GM19463 (cell line): ENCODE data around the gene NFYB.
A peak's percentile ranks its signal among the peaks of the same experiment; 100 is the strongest.
"Not testable (repeated sequence)": the region's sequence is repeated elsewhere in the genome, so short reads cannot be mapped to it uniquely, and the experiment has no call there.

Source experiments
- ATAC-seq: cut with Tn5 transposase; IDR thresholded peaks from one replicate; pipeline ENCODE4 v1.9.1; 2021; ENCODE audit warnings: mild to moderate bottlenecking, moderate library complexity; ENCODE audit not compliant: unreplicated experiment

NFYB gene

GRCh38 chr12:104137902-104138796, at the start of gene NFYB:
TSS of gene NFYB (minus strand) at chr12:104138210. CDS start at chr12:104135453, 2,757 bp downstream.
- peak; percentile 88 for ATAC-seq

DNA sequence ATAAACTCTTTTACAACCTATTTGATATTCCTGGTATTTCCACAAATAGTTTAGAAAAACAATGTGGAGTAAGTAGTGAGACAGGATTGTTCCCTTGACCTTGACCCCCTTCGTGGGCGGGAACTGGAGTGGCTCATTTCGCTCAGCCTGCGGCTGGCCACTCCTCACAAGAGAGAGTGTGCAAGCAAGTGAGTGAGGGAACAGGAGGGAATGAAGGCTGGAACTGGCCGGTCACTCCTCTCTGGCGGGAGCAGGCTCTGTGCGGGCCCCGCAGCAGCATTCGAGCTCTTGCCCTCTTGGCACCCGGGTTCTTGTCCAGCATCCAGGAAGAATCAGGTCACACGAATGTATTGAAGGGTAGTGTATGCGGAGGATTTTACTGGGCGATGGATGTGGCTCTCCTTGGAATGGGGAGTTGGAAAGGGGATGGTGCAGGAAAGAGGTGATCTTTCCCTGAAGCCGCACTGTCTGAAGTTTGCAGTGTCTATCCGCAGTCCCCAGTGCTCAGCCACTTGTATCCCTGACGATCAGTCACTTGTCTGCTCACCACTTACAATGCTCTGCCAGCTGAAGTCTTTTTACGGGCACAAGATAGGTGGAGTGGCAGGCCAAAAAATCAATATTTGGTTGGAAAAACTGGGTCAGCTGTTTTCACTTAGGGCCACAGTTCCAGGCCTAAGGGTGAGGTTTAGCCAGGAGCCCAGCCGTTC, 49.6 kb upstream of the NFYB start:
- ATAC-seq = no peak

DNA sequence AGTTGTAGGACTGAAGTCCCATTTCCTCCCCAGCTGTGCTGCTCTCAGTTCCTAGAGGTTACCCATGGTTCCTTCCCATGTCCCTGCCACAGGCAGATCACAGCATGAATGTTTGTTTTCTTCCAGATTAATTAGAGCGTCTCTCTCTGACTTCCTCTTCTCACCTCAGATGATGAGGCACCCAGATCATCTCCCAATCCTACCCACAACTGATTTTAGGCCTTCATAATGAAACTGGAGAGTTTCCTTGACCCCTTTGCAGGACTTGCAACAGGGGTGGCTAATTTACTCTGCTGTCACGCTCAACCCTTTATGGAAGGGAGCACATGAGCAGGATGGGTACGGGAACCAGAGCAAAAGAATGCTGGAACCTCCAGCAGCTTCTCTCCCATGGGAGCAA, 45.4 kb upstream of the NFYB start:
- no peak for ATAC-seq

GRCh38 chr12:104182621-104183378, 44.8 kb upstream of the NFYB start:
- ATAC-seq = no peak

DNA sequence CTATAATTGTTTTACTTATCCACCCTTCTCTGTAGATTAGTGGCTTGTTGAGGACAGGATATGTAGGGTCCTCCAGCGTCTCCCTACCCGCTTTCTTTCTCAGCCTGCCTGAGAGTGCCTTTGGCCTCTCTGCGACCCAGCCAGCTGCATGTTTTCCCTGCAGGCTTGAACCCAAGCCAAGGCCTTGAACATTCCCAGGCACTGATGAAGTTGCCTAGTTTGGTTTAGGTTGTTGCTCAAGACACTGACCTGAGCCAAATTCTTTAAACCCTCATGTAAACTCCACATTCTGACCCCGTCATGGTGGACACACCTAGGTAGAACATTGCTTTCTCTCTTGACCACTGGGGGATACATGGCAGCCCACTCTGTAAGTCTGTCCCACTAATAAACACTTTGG, 44.1 kb upstream of the NFYB start:
- no peak for ATAC-seq

DNA sequence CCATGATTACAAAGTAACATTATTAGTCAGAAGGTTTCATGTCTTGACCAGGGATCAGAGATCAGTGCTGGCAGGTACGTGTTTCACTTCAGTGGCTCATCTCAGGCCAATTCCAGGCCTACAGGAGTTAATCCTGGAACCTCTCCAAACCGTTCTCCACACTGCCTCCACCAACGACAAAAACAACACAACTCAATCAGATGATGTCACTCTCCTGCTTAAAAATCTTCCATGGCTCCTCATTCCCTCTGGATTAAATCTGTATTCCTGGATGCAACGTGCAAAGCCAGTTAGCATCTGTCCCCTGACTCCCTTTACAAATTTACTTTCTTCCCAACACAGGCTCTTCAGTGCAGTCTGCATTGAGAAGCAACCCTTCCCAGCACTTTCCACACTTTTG, 43.3 kb upstream of the NFYB start:
- no peak for ATAC-seq

DNA sequence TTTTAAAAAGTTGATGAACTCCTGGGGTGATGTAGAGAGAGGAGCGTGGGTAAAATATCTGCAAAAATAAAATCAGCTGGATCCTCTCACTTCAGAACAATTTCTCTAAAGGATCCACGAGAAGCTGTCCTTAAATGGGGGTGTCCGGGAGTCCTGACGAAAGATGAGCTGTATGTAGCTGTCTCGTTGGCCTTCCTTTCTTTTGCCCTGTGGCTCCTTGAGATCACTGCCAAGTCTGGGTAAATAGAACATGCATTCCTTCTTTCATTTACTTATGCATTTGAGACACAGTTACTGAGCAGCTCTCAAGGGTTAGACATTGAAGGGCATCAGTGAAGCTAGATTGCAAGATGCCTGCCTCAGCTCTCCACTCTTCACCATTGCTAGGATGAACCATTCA, 42.4 kb upstream of the NFYB start:
- no peak for ATAC-seq

DNA sequence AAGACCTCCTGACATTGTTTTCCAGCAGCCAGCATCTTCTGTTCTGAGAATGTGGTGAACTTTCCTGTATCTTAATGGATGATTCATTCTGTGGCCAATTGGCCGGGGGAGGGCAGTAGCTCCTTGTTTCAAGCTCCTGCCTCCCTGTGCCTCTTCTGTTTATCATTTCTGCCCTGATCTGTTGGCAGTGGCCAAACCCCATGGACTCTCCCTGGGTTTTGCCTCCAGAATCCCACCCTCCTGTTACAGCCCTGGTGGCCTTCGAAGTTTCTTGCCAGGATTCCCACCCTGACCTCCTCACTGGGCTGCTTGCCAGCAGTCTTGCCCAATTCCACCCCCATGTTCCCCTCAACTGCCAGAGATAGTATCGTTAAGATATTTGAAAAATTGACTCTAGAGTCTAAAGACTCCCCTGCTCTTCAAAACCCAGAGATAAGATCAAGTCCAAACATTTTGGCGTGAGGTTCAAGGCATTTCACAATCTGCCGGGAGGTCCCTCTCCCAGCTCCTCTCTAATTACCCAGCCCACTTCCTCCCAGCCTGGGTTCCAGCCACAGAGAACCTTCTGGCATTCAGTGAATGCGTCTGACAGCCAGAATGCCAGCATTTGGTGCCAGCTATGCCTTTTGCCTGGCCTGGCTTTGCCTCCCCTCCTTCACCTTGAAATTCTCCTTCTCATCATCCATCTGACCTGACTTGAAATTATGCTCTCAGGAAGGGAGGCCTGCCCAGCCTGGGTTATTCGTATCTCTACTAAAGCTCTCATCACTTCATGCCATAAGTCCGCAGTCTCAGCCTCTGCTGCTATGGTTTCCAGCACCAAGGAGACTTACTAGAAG, 39.9 kb upstream of the NFYB start:
- ATAC-seq = no peak

GRCh38 chr12:104177336-104177662, 39.3 kb upstream of the NFYB start:
- no peak for ATAC-seq

- no peak for ATAC-seq
These were observed 37.8 kb upstream of the NFYB start for GRCh38 chr12:104175726-104176247.

DNA sequence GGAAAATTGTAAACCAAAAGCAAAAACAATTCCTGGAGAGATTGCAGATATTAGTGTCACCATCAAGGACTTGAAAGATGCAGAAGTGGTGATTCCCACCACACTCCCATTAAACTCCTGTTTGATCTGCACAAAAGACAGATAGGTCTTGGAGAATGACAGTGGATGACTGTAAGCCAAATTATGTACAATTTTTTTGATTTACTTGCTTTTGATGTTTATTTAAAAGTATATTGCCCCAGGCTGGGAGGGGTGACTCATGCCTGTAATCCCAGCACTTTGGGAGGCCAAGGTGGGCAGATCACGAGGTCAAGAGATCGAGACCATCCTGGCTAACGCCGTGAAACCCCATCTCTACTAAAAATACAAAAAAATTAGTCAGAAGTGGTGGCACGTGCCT, 35.8 kb upstream of the NFYB start:
- ATAC-seq = not testable (repeated sequence)

- ATAC-seq = no peak
These were observed 34.5 kb upstream of the NFYB start for GRCh38 chr12:104172570-104172947.

GRCh38 chr12:104171785-104172569, 34.0 kb upstream of the NFYB start:
- ATAC-seq = no peak

GRCh38 chr12:104168596-104168995, 30.6 kb upstream of the NFYB start:
- no peak for ATAC-seq

DNA sequence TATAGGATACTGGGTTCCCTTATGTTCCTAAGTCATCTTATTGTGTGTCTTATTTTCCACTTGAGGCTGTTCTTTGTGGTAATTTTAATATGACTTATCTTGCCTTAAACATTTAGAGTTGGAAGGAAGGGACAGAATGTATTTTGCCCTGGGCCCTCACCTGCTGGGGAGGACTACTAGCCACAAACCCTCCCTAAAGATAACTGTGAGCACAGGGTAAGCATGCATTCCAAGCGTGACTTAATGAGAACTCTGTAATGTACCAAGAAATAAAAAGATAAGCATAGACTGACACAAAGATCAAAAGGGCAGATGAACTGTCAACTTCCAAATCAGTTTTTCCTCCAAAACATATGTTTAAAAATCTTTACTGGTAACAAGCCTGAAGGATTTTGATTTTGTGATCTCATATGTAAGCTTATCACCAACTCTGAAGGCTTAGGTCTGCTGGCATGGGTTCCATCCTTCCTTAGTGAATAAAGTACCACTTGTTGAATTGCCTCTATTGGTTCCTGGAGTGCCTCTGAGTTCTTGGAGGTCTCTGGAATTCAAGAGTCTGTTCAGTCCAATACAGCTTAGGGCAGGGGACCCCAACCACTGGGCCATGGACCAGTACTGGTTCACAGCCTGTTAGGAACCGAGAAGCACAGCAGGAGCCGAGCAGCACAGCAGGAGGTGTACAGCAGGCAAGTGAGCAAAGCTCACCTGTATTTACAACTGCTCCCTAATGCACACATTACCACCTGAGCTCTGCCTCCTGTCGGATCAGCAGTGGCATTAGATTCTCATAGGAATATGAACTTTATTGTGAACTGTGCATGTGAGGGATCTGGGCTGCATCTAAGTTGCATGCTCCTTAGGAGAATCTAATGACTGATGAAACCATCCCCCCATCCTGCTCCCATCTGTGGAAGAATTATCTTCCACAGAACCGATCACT, 29.8 kb upstream of the NFYB start:
- ATAC-seq = no peak

- ATAC-seq = no peak
These were observed 28.5 kb upstream of the NFYB start for GRCh38 chr12:104166465-104166864.

DNA sequence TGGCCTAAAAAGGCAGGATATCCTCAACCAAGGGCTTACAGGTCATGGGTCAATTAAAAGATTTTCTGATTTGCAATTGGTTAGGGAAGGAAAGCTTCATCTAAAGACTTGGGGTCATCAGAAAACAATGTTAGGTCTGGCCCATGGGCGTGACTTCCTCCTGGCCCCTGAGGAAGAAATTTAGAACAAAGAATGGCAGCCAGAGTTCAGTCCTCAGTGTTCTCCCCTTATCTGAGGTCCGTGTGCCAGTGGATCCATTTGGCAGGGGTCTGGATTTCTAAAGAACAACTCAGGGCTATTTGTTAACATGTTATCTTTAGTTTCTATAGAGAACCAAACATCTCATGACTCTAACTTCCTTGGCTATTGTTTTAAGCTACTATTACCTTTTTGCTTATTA, 27.8 kb upstream of the NFYB start:
- ATAC-seq = no peak

GRCh38 chr12:104164634-104165033, 26.6 kb upstream of the NFYB start:
- ATAC-seq = no peak

DNA sequence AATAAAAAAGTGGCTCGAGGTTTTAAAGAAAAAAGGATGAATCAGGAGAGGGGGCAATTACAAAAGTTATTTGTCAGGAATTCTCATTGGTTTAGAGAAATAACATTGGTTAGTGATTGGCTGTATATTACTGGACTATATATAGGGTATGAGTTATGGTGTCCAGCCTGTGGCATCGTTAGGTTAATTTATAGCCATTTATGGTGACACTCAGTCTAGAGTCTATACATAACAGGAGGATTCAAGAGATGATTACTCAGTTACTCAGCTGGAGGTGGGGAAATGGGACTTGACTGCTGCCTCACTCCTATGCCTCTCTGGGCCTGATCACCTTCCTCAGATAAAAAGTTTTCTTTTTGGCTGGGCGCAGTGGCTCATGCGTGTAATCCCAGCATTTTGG, 25.6 kb upstream of the NFYB start:
- no peak for ATAC-seq
